Suprapubic skin (tissue), 4 donors: Measurements from ENCODE around the gene YIPF3. TPM values are rescaled to one million over a fixed set of nuclear protein-coding genes. Genes with fewer than 3 reads are reported as not detected.

Experiments used
- DNase-seq, 2 donors: peaks; one replicate each; pipeline ENCODE4 v3.0.0-alpha.2; 2019; ENCODE audit warnings: low spot score in 2 of 2
- H3K27ac ChIP-seq: fragments of 200-600 bp; sonication (generic); one replicate; pipeline ENCODE4 v1.5.1; 2019
- H3K27me3 ChIP-seq: fragments of 200-600 bp; sonication (generic); one replicate; pipeline ENCODE4 v1.5.1; 2019
- H3K36me3 ChIP-seq: fragments of 200-600 bp; sonication (generic); one replicate; pipeline ENCODE4 v1.5.1; 2019
- H3K4me1 ChIP-seq: fragments of 200-600 bp; sonication (generic); one replicate; pipeline ENCODE4 v1.5.1; 2019
- H3K4me3 ChIP-seq: fragments of 200-600 bp; sonication (generic); one replicate; pipeline ENCODE4 v1.5.1; 2019; ENCODE audit warnings: mild to moderate bottlenecking
- H3K9me3 ChIP-seq: fragments of 200-600 bp; sonication (generic); one replicate; pipeline ENCODE4 v1.5.1; 2019
- EP300 ChIP-seq: sonication (generic); formaldehyde crosslinking; IDR thresholded peaks from one replicate; pipeline ENCODE4 v1.6.1; 2017; ENCODE audit warnings: antibody characterized with exemption
- POLR2A ChIP-seq, 2 donors: fragments of 450-650 bp; IDR thresholded peaks; one replicate each; pipeline ENCODE4 v1.6.1; 2017; ENCODE audit warnings: antibody characterized with exemption in 2 of 2, mild to moderate bottlenecking in 2 of 2, moderate library complexity in 2 of 2
- POLR2AphosphoS5 ChIP-seq, 3 donors: sonication (generic); formaldehyde crosslinking; IDR thresholded peaks; one replicate each; pipeline ENCODE4 v1.6.1; 2017; ENCODE audit warnings: antibody characterized with exemption in 3 of 3
- WGBS: methylation state at CpG from one replicate; pipeline ENCODE4 v1.1.5; 2018; 5-methylcytosine and 5-hydroxymethylcytosine counted together
- total RNA-seq, 4 donors: library from RNA; depleted of rRNA; stranded (reverse); fragments of >200 nt; gene quantifications; one replicate each; pipeline ENCODE4 v1.1.0, GENCODE V29; 2016
- TF ChIP-seq, protein P1 (sequence below), 2 donors: fragments of 200-600 bp in 1 of 2; fragments of 450-650 bp in 1 of 2; sonication (generic) in 1 of 2; IDR thresholded peaks; one replicate each; pipeline ENCODE4 v1.5.1; 2016 to 2019; ENCODE audit warnings: antibody characterized with exemption in 2 of 2, mild to moderate bottlenecking in 1 of 2, moderate library complexity in 1 of 2

The YIPF3 gene
- total RNA-seq, 4 donors from 2014 or later: 69.8 to 115 (median 84.6) TPM

DNA sequence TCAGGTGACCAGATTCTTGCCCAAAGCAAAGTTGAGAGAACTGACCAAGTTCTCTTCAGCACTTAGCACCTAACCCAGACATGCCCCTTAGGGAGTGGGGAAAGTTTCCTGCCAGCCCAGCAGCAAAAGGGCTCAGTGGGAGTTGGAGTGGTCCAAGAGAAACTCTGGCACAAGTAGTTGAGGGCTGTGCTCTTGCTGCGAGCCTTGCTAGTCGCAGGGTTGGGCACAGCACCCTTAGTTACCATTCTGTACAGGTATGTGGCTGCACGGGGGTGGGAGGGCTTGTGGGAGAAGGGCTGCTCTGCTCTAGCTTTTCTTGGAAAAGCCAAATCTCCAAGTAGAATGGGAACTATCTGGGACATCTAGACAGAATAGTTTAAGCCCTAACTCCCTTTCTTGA is 6.6 kb upstream of the YIPF3 start:
- H3K36me3 ChIP-seq: peaks cover 92% of the 10 kb centered on the region
- H3K9me3 ChIP-seq: no peaks in the 10 kb centered on the region
- H3K27me3 ChIP-seq: no peaks in the 10 kb centered on the region
- 93% methylated on average over 3 of the region's 3 CpGs for WGBS
- no peak for TF ChIP-seq EP300
- TF ChIP-seq POLR2A (IDR thresholded peaks at IDR 0.05): no peak
- no peak for TF ChIP-seq POLR2AphosphoS5 (IDR thresholded peaks at IDR 0.05)
- H3K27ac ChIP-seq: no peak overlapping the region
- peaks cover 13% of the 10 kb centered on the region for H3K4me1 ChIP-seq
- DNase-seq: no peak
- no peak overlapping the region for H3K4me3 ChIP-seq

DNA sequence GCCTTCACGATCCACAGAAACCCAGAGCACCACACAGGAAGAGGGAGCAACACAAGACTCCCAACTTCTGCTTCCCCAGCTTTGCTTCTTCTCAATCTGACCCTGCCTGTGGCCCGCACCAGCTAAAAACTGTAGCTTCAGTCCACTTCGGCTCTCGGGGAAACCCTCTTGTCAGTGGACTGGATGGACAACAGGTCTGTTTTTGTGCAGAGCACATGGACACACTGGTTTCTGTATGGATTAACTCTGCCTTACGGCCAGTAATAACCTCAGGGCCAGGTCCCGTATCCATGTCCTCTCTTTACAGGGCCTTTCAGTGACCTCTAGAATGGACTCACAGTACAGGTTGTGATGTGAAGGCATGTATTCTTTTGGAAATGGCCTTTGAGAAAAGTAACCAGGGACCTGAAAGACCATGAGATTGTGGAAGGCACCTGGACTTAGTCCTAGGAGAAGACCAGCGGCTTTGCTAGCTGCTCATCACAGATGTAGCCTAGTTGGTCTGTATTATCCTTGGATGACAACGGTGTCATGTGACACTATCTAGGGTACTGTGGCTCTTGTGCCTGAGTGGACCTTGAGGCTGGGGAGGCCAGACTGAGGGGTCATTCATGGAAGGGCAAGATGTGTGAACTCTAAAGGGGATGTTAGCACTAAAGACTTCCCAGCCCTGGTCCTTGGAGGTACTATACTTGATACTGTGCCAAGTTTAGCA is 6.0 kb upstream of the YIPF3 start:
- DNase-seq: no peak
- peaks cover 86% of the 10 kb centered on the region for H3K36me3 ChIP-seq
- H3K9me3 ChIP-seq: no peaks in the 10 kb centered on the region
- H3K27me3 ChIP-seq: no peaks in the 10 kb centered on the region
- no peak overlapping the region for H3K4me3 ChIP-seq
- peaks cover 18% of the 10 kb centered on the region for H3K4me1 ChIP-seq
- H3K27ac ChIP-seq: peak overlapping the region; percentile 24
- WGBS: 91% methylated on average over 8 of the region's 8 CpGs
- no peak for TF ChIP-seq POLR2AphosphoS5 (IDR thresholded peaks at IDR 0.05)
- TF ChIP-seq EP300: no peak
- TF ChIP-seq POLR2A (IDR thresholded peaks at IDR 0.05): no peak
- TF ChIP-seq, protein P1, sequence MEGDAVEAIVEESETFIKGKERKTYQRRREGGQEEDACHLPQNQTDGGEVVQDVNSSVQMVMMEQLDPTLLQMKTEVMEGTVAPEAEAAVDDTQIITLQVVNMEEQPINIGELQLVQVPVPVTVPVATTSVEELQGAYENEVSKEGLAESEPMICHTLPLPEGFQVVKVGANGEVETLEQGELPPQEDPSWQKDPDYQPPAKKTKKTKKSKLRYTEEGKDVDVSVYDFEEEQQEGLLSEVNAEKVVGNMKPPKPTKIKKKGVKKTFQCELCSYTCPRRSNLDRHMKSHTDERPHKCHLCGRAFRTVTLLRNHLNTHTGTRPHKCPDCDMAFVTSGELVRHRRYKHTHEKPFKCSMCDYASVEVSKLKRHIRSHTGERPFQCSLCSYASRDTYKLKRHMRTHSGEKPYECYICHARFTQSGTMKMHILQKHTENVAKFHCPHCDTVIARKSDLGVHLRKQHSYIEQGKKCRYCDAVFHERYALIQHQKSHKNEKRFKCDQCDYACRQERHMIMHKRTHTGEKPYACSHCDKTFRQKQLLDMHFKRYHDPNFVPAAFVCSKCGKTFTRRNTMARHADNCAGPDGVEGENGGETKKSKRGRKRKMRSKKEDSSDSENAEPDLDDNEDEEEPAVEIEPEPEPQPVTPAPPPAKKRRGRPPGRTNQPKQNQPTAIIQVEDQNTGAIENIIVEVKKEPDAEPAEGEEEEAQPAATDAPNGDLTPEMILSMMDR (IDR thresholded peaks at IDR 0.05): no peak

DNA sequence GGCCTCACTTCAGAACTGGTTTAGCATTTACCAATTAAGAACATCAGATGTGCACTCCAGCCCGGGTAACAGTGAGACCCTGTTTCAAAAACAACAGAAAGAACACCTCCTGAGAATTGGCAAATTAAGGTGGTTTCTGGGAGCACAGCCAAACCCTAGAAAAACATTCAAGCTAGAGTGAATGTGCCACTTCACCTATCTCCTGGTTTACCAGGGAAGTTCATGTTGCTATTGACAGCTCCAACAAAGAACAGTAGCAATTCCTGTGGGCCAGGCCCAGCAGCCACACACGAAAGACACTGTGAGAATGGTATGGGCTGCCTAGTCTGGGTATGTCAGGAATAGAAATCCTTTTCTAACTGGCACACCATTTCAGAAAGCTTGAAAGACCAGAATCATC is 5.1 kb upstream of the YIPF3 start:
- DNase-seq: no peak
- Histone ChIP-seq H3K4me1 (peaks cover 23% of the 10 kb centered on the region), H3K36me3 (peaks cover 77% of the 10 kb centered on the region), H3K9me3 (no peaks in the 10 kb centered on the region), H3K4me3 (no peak overlapping the region), H3K27ac (no peak overlapping the region), H3K27me3 (no peaks in the 10 kb centered on the region)
- TF ChIP-seq EP300 (no peak), POLR2A (IDR thresholded peaks at IDR 0.05) (no peak), POLR2AphosphoS5 (IDR thresholded peaks at IDR 0.05) (no peak)
- TF ChIP-seq, protein P1 (IDR thresholded peaks at IDR 0.05): no peak
- 63% methylated on average over 2 of the region's 2 CpGs for WGBS

DNA sequence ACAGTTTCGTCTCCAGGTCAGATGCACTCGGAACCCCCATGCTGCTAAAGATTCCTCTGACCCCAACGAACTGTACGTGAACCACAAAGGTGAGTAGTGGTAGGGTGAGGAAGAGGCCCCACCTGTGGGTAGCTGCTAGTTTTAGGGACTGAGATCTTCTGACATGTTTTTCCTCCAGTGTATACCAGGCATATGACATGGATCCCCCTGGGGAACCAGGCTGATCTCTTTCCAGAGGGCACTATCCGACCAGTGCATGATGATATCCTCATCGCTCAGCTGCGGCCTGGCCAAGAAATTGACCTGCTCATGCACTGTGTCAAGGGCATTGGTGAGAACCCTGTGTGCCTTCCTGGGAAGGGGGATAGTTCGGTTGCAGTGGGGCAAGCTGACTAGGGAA is 3.4 kb upstream of the YIPF3 start:
- no peak for DNase-seq
- Histone ChIP-seq H3K27ac (no peak overlapping the region), H3K4me1 (peaks cover 34% of the 10 kb centered on the region), H3K27me3 (no peaks in the 10 kb centered on the region), H3K4me3 (no peak overlapping the region), H3K36me3 (peaks cover 65% of the 10 kb centered on the region), H3K9me3 (no peaks in the 10 kb centered on the region)
- 97% methylated on average over 5 of the region's 8 CpGs for WGBS
- TF ChIP-seq POLR2A (IDR thresholded peaks at IDR 0.05): no peak
- TF ChIP-seq, protein P1 (IDR thresholded peaks at IDR 0.05): no peak
- TF ChIP-seq EP300: no peak
- TF ChIP-seq POLR2AphosphoS5 (IDR thresholded peaks at IDR 0.05): no peak

DNA sequence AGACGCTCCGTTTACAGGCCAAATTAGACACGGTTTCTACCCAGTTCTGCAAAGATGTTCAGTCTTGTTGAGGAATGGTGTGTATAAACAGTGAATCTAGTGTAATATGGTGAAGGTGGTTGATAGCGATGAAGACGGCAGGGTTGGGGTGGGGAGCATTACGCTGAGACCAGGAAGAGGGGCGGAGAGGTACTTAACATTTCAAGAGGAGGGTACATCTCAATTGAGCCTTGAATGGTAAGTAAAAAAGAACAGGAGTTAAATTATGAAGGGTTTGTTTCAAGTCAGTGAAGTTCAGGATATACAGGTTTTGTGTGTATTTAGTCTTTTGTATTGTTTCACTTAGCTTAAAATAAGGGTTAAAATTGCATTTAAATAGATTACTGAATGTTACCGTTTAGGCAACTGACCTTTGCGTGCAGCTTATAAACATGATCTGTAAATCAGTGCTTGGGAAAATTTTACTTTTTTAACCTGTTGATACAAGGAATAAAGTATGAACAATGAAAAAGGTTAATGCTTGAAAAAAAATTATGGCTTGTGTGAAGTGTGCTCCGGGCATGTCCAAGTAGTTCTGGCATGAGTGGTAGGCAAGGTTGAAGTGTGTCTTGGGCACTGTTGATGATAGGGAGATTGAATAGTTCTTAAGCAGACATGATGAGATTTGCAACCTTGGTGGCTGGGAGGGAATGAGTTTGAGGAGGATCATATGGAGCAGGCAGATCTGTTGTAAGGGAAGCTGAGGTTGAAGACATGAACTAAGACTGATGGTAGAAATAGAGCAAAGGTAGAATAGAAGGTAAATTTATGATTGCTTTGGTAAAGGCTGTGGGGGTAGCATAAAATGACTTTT is 1.0 kb upstream of the YIPF3 start:
- Histone ChIP-seq H3K9me3 (no peaks in the 10 kb centered on the region), H3K36me3 (peaks cover 62% of the 10 kb centered on the region), H3K4me3 (peak overlapping the region; percentile 93), H3K27ac (peak overlapping the region; percentile 77), H3K4me1 (peaks cover 47% of the 10 kb centered on the region), H3K27me3 (no peaks in the 10 kb centered on the region)
- DNase-seq: no peak
- TF ChIP-seq POLR2AphosphoS5 (IDR thresholded peaks at IDR 0.05): no peak
- TF ChIP-seq, protein P1 (IDR thresholded peaks at IDR 0.05): no peak
- TF ChIP-seq POLR2A (IDR thresholded peaks at IDR 0.05): no peak
- no peak for TF ChIP-seq EP300
- 2% methylated on average over 10 of the region's 10 CpGs for WGBS
